Measurements from ENCODE around the gene TBX10.

TBX10 gene

DNA sequence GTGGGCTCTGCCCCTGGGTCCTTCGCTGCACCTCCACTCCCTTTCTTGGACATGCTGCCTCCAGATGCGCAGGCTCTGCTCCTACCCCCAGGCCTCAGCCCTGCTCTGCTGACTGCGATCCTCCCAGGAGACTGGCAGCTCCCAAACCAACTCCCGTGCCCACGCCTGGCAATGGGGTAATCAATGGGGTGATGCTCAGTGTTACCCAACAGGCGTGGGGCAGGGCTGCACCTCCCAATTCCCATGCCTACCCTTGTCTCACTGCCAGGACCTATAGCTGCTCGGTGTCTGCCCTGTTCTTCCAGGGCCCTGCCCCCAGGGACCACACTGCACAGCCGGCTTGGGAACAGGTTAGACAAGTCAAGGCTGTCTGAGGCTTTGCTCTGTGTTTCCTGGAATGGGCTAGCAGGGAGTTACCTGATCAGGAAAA, 34.9 kb upstream of the TBX10 start, which contains the start of gene ALDH3B2:
Gene ALDH3B2 (minus strand): TSS at position 182 of the 430 bp plus-strand sequence. CDS start 7,688 bp downstream, outside the sequence.
- no peak within 1 kb of the TSS for H3K4me3 ChIP-seq (ENCODE audit: low read length)
- TF ChIP-seq, protein P1, sequence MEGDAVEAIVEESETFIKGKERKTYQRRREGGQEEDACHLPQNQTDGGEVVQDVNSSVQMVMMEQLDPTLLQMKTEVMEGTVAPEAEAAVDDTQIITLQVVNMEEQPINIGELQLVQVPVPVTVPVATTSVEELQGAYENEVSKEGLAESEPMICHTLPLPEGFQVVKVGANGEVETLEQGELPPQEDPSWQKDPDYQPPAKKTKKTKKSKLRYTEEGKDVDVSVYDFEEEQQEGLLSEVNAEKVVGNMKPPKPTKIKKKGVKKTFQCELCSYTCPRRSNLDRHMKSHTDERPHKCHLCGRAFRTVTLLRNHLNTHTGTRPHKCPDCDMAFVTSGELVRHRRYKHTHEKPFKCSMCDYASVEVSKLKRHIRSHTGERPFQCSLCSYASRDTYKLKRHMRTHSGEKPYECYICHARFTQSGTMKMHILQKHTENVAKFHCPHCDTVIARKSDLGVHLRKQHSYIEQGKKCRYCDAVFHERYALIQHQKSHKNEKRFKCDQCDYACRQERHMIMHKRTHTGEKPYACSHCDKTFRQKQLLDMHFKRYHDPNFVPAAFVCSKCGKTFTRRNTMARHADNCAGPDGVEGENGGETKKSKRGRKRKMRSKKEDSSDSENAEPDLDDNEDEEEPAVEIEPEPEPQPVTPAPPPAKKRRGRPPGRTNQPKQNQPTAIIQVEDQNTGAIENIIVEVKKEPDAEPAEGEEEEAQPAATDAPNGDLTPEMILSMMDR (conservative IDR thresholded peaks at IDR 0.05; ENCODE audit: low read depth, low read length): no peak
- DNase-seq (ENCODE audit: low read depth): no peak

DNA sequence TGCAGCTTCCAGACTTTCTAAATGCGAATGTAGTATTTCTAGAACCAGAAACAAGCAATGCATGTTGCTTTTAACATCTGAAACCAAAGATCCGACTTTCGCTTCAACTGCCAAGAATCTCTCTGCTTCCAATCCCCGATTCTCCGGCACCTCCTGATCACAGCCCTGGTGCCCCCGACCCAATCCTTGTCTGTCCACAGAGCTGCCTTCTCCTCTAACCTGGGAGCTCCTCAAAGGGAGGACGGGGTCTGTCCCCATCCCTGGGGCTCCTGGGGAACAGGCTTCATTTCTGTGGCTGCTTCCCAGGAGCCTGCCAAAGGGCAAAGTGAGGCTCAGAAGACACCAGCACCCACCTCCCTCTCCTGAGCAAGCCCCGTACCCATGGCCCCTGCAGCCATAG, 34.3 kb upstream of the TBX10 start:
- no peak overlapping the region for H3K4me3 ChIP-seq (ENCODE audit: low read length)
- DNase-seq (ENCODE audit: low read depth): no peak
- TF ChIP-seq, protein P1 (conservative IDR thresholded peaks at IDR 0.05; ENCODE audit: low read depth, low read length): no peak

GRCh38 chr11:67673358-67673757, 33.8 kb upstream of the TBX10 start:
- H3K4me3 ChIP-seq (ENCODE audit: low read length): no peak overlapping the region
- DNase-seq (ENCODE audit: low read depth): no peak
- TF ChIP-seq, protein P1 (conservative IDR thresholded peaks at IDR 0.05; ENCODE audit: low read depth, low read length): no peak

GRCh38 chr11:67671211-67671520, 31.6 kb upstream of the TBX10 start:
- TF ChIP-seq, protein P1 (conservative IDR thresholded peaks at IDR 0.05; ENCODE audit: low read depth, low read length): no peak
- DNase-seq (ENCODE audit: low read depth): no peak

DNA sequence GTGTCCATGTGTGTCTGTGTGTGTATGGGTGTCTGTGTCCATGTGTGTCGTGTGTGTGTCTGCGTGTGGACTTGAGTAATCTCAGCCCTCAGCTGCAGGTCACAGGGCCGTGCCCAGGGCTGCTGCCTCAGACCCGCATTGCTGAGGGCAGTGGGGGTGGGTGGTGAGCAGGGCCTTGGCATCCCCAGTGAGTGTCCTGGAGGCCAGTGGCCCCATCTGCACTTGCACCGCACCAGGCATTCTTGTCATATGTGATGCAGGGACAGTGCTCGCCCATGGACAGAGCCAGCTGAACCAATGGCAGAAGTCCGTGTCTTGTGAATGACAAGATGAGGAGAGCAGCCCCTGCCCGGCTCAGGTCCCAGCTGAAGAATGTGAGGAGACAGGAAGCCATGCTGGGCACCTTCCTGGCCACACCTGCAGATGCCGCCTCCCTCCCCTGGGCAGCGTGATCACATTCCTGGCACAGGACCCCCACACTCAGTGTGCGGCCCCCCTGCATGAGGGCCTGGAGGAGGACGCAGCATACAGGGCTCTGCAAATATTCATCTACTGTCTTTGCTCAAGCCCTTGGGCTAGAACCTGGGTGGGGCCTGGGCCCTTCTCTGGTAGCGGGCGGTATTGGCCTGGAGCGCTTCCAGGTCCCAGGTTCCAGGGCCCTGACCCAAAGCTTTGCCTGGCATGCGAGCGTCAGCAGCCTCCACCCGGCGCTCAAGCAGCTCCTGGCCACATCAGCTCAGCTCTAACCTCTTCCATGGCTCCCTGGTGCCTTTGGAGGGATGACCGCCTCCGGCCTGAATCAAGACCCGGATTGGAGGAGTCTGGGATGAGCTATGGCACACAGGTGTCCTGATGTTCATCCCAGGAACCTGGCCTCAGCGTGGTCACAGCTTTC, 31.0 kb upstream of the TBX10 start:
- no peak overlapping the region for H3K4me3 ChIP-seq (ENCODE audit: low read length)
- TF ChIP-seq, protein P1 (conservative IDR thresholded peaks at IDR 0.05; ENCODE audit: low read depth, low read length): no peak
- DNase-seq (ENCODE audit: low read depth): no peak

More at GRCh38 chr11:67671211-67671520, 31.6 kb upstream of the TBX10 start:
- no peak overlapping the region for H3K4me3 ChIP-seq (ENCODE audit: low read length)

- H3K4me3 ChIP-seq (ENCODE audit: low read length): no peak overlapping the region
- DNase-seq (ENCODE audit: low read depth): no peak
- TF ChIP-seq, protein P1 (conservative IDR thresholded peaks at IDR 0.05; ENCODE audit: low read depth, low read length): no peak
Observed at GRCh38 chr11:67668192-67668551, 28.6 kb upstream of the TBX10 start.
